DMS153 treated with DMSO at 0.1 percent for 48 hours (cell line): Measurements from ENCODE around the gene TARP.

ENCODE experiments used
- DNase-seq: peaks from one replicate; lab custom pipeline; 2025; ENCODE audit not compliant: unreplicated experiment; lab: John Stamatoyannopoulos, UW

The TARP gene

GRCh38 chr7:38273286-38273995 is at the start of gene TARP:
Gene TARP (minus strand): TSS chr7:38273636.
- DNase-seq: no peak

- DNase-seq: no peak
Measured at GRCh38 chr7:38323156-38323555, 49.7 kb upstream of the TARP start.

- DNase-seq: no peak
Measured at GRCh38 chr7:38322461-38322860, 49.0 kb upstream of the TARP start.

- DNase-seq: no peak
Measured at GRCh38 chr7:38321967-38322366, 48.5 kb upstream of the TARP start.

- no peak for DNase-seq
Measured at GRCh38 chr7:38321515-38321944, 48.1 kb upstream of the TARP start.

- DNase-seq: no peak
Measured at GRCh38 chr7:38321050-38321449, 47.6 kb upstream of the TARP start.

GRCh38 chr7:38319873-38320272 is 46.4 kb upstream of the TARP start:
- no peak for DNase-seq

- peak; percentile 96 for DNase-seq
Measured at GRCh38 chr7:38318803-38319416, 45.5 kb upstream of the TARP start.

GRCh38 chr7:38318241-38318640 is 44.8 kb upstream of the TARP start:
- DNase-seq: no peak

GRCh38 chr7:38317515-38317914 is 44.1 kb upstream of the TARP start:
- no peak for DNase-seq

- DNase-seq: no peak
Measured at GRCh38 chr7:38316733-38317360, 43.4 kb upstream of the TARP start.

GRCh38 chr7:38315410-38315809 is 42.0 kb upstream of the TARP start:
- no peak for DNase-seq

GRCh38 chr7:38312821-38313220 is 39.4 kb upstream of the TARP start:
- DNase-seq: no peak

GRCh38 chr7:38311329-38311937 is 38.0 kb upstream of the TARP start:
- no peak for DNase-seq

- no peak for DNase-seq
Measured at GRCh38 chr7:38310591-38311101, 37.2 kb upstream of the TARP start.

- DNase-seq: no peak
Measured at GRCh38 chr7:38309555-38309954, 36.1 kb upstream of the TARP start.

- no peak for DNase-seq
Measured at GRCh38 chr7:38308140-38308539, 34.7 kb upstream of the TARP start.

- DNase-seq: no peak
Measured at GRCh38 chr7:38307640-38308039, 34.2 kb upstream of the TARP start.

- no peak for DNase-seq
Measured at GRCh38 chr7:38306914-38307313, 33.5 kb upstream of the TARP start.

- no peak for DNase-seq
Measured at GRCh38 chr7:38306171-38306570, 32.7 kb upstream of the TARP start.

GRCh38 chr7:38303866-38304265 is 30.4 kb upstream of the TARP start:
- no peak for DNase-seq

GRCh38 chr7:38300175-38300574 is 26.7 kb upstream of the TARP start:
- no peak for DNase-seq
